Activated CD4-positive, alpha-beta T cell treated with anti-CD3 and anti-CD28 coated beads for 36 hours (primary cell): Measurements from ENCODE around the gene MLLT1. TPM values are rescaled to one million over a fixed set of nuclear protein-coding genes. Genes with fewer than 3 reads are reported as not detected.
A peak's percentile ranks its signal among the peaks of the same experiment; 100 is the strongest.
"Not testable (repeated sequence)": the region's sequence is repeated elsewhere in the genome, so short reads cannot be mapped to it uniquely, and the experiment has no call there.

Source experiments
- ATAC-seq: fragments of 200-7000 bp; cut with Tn5 transposase; one replicate; pipeline ENCODE4 v1.10.0; 2021; ENCODE audit warnings: mild to moderate bottlenecking, moderate library complexity
- CTCF ChIA-PET: fragments of 350-600 bp; sonication (Branson Sonifier 250); formaldehyde crosslinking; loops from one replicate; lab custom pipeline; 2021; ENCODE audit warnings: antibody characterized with exemption; lab: Charles Lee
- POLR2A ChIA-PET: fragments of 350-600 bp; sonication (Branson Sonifier 250); formaldehyde crosslinking; loops from one replicate; lab custom pipeline; 2021; ENCODE audit warnings: antibody characterized with exemption, inconsistent platforms; lab: Charles Lee
- DNase-seq: peaks from one replicate; pipeline ENCODE4 v3.0.0-alpha.2; 2020
- H3K27ac Mint-ChIP-seq: one replicate; pipeline ENCODE4 v1.8.0; 2021; ENCODE audit warnings: mixed read lengths
- H3K27me3 Mint-ChIP-seq: one replicate; pipeline ENCODE4 v1.8.0; 2021; ENCODE audit warnings: mixed read lengths
- H3K36me3 Mint-ChIP-seq: one replicate; pipeline ENCODE4 v1.8.0; 2021; ENCODE audit warnings: low read depth, mixed read lengths
- H3K4me1 Mint-ChIP-seq: one replicate; pipeline ENCODE4 v1.8.0; 2021; ENCODE audit warnings: mixed read lengths
- H3K4me3 Mint-ChIP-seq: one replicate; pipeline ENCODE4 v1.8.0; 2021; ENCODE audit warnings: mild to moderate bottlenecking, moderate library complexity, mixed read lengths
- H3K9me3 Mint-ChIP-seq: one replicate; pipeline ENCODE4 v1.8.0; 2021; ENCODE audit warnings: low read depth, mixed read lengths
- intact Hi-C, 2 experiments: fragments of 100-400 bp; cut with DNase I in 1 of 2; cut with micrococcal nuclease in 1 of 2; formaldehyde crosslinking; loops; one replicate each; pipeline versions ENCODE4 v1.14.2 to v1.15.1; 2022 to 2024; cut with DNase I, micrococcal nuclease
- total RNA-seq, 2 experiments: library from RNA; stranded (reverse); gene quantifications; one replicate each; pipeline ENCODE4 v1.2.3, GENCODE V29; 2021

The MLLT1 gene
- total RNA-seq: 10 to 100 TPM; 45.0 to 46.6 TPM

- peaks cover 2% of the 10 kb centered on the region for H3K27me3 Mint-ChIP-seq
- H3K9me3 Mint-ChIP-seq: no peaks in the 10 kb centered on the region
- DNase-seq (peak; percentile 98), ATAC-seq (peak; percentile 98)
- peak within 1 kb of the TSS; percentile 98 for H3K4me3 Mint-ChIP-seq
- ChIA-PET CTCF (interaction anchor here (0.6 kb wide), 2 partner anchors 122 to 236 kb away, joined by 3 to 5 read pairs; no protein-coding TSS in a partner anchor), POLR2A (no interaction called here)
- intact Hi-C loops: loop anchor here in 1 of 2 experiments (1.0 to 2.0 kb wide), 13 partner anchors 81 to 583 kb away; partner anchors contain the start of genes CATSPERD, CLPP, DUS3L and GTF2F1
- H3K27ac Mint-ChIP-seq: peak within 1 kb of the TSS; percentile 93
- H3K4me1 Mint-ChIP-seq: peaks cover 38% of the 10 kb centered on the region
- peaks cover 15% of the 10 kb centered on the region for H3K36me3 Mint-ChIP-seq
Observed at GRCh38 chr19:6279931-6280591, at the start of gene MLLT1. Gene MLLT1, minus strand, starts transcription at chr19:6279975. Its CDS starts 191 bp downstream, at chr19:6279784.

- ATAC-seq (no peak), DNase-seq (no peak)
- ChIA-PET POLR2A (no interaction called here), CTCF (no interaction called here)
- Mint-ChIP-seq H3K4me3 (no peak overlapping the region), H3K36me3 (peaks cover 2% of the 10 kb centered on the region), H3K9me3 (no peaks in the 10 kb centered on the region), H3K27ac (no peak overlapping the region), H3K27me3 (no peaks in the 10 kb centered on the region), H3K4me1 (peaks cover 2% of the 10 kb centered on the region)
- intact Hi-C loops: loop anchor here in 1 of 2 experiments (10.0 kb wide), 1 partner anchor 62 kb away; no protein-coding TSS in a partner anchor
Observed at GRCh38 chr19:6326815-6327214, 47.0 kb upstream of the MLLT1 start.

GRCh38 chr19:6325614-6326013 lies 45.8 kb upstream of the MLLT1 start:
- H3K4me3 Mint-ChIP-seq: no peak overlapping the region
- no peak for ATAC-seq
- peaks cover 2% of the 10 kb centered on the region for H3K4me1 Mint-ChIP-seq
- H3K36me3 Mint-ChIP-seq: peaks cover 2% of the 10 kb centered on the region
- ChIA-PET POLR2A (no interaction called here), CTCF (interaction anchor here (0.6 kb wide), 1 partner anchor 13 kb away, joined by 3 read pairs; no protein-coding TSS in a partner anchor)
- no peak overlapping the region for H3K27ac Mint-ChIP-seq
- DNase-seq: no peak
- H3K27me3 Mint-ChIP-seq: no peaks in the 10 kb centered on the region
- no peaks in the 10 kb centered on the region for H3K9me3 Mint-ChIP-seq
- intact Hi-C loops: loop anchor here in 1 of 2 experiments (10.0 kb wide), 1 partner anchor 61 kb away; no protein-coding TSS in a partner anchor

GRCh38 chr19:6324757-6325156 lies 45.0 kb upstream of the MLLT1 start:
- CTCF ChIA-PET: no interaction called here
- peaks cover 2% of the 10 kb centered on the region for H3K4me1 Mint-ChIP-seq
- no peak overlapping the region for H3K27ac Mint-ChIP-seq
- peaks cover 2% of the 10 kb centered on the region for H3K36me3 Mint-ChIP-seq
- DNase-seq (no peak), ATAC-seq (no peak)
- POLR2A ChIA-PET: no interaction called here
- no peak overlapping the region for H3K4me3 Mint-ChIP-seq
- no peaks in the 10 kb centered on the region for H3K27me3 Mint-ChIP-seq
- intact Hi-C loops: loop anchor here in 1 of 2 experiments (10.0 kb wide), 1 partner anchor 60 kb away; no protein-coding TSS in a partner anchor
- no peaks in the 10 kb centered on the region for H3K9me3 Mint-ChIP-seq

GRCh38 chr19:6322284-6322683 lies 42.5 kb upstream of the MLLT1 start:
- CTCF ChIA-PET: no interaction called here
- H3K4me1 Mint-ChIP-seq: peaks cover 2% of the 10 kb centered on the region
- DNase-seq: no peak

GRCh38 chr19:6319376-6319775 lies 39.6 kb upstream of the MLLT1 start:
- ChIA-PET POLR2A (no interaction called here), CTCF (interaction anchor here (0.6 to 0.9 kb wide), 2 partner anchors 21 to 83 kb away, joined by 3 to 4 read pairs; no protein-coding TSS in a partner anchor)
- no peak for ATAC-seq
- Mint-ChIP-seq H3K27ac (no peak overlapping the region), H3K4me3 (no peak overlapping the region), H3K27me3 (no peaks in the 10 kb centered on the region), H3K9me3 (no peaks in the 10 kb centered on the region), H3K4me1 (no peaks in the 10 kb centered on the region), H3K36me3 (peaks cover 2% of the 10 kb centered on the region)
- DNase-seq: no peak
- intact Hi-C loops: no loop called here

More at GRCh38 chr19:6322284-6322683, 42.5 kb upstream of the MLLT1 start:
- peaks cover 2% of the 10 kb centered on the region for H3K36me3 Mint-ChIP-seq
- POLR2A ChIA-PET: no interaction called here
- intact Hi-C loops: loop anchor here in 1 of 2 experiments (10.0 kb wide), 1 partner anchor 57 kb away; no protein-coding TSS in a partner anchor
- H3K27ac Mint-ChIP-seq: no peak overlapping the region
- H3K9me3 Mint-ChIP-seq: no peaks in the 10 kb centered on the region
- no peaks in the 10 kb centered on the region for H3K27me3 Mint-ChIP-seq
- H3K4me3 Mint-ChIP-seq: no peak overlapping the region
- ATAC-seq: no peak

GRCh38 chr19:6318772-6319171 lies 39.0 kb upstream of the MLLT1 start:
- no peaks in the 10 kb centered on the region for H3K27me3 Mint-ChIP-seq
- H3K4me3 Mint-ChIP-seq: no peak overlapping the region
- peaks cover 2% of the 10 kb centered on the region for H3K36me3 Mint-ChIP-seq
- no peaks in the 10 kb centered on the region for H3K9me3 Mint-ChIP-seq
- CTCF ChIA-PET: interaction anchor here (0.6 to 0.9 kb wide), 2 partner anchors 21 to 82 kb away, joined by 3 to 4 read pairs; no protein-coding TSS in a partner anchor
- peak; percentile 59 for DNase-seq
- H3K4me1 Mint-ChIP-seq: no peaks in the 10 kb centered on the region
- H3K27ac Mint-ChIP-seq: no peak overlapping the region
- peak; percentile 82 for ATAC-seq
- POLR2A ChIA-PET: no interaction called here
- intact Hi-C loops: no loop called here

- H3K4me1 Mint-ChIP-seq, H3K27me3 Mint-ChIP-seq, H3K27ac Mint-ChIP-seq, intact Hi-C loops, POLR2A ChIA-PET, CTCF ChIA-PET, H3K36me3 Mint-ChIP-seq, H3K4me3 Mint-ChIP-seq, ATAC-seq, DNase-seq, H3K9me3 Mint-ChIP-seq: not testable (repeated sequence)
Observed at GRCh38 chr19:6315646-6316045, 35.9 kb upstream of the MLLT1 start.

- ChIA-PET POLR2A (no interaction called here), CTCF (interaction anchor here (1.1 kb wide), 1 partner anchor 42 kb away, joined by 3 read pairs; no protein-coding TSS in a partner anchor)
- H3K27ac Mint-ChIP-seq: no peak overlapping the region
- H3K4me3 Mint-ChIP-seq: no peak overlapping the region
- peaks cover 5% of the 10 kb centered on the region for H3K9me3 Mint-ChIP-seq
- intact Hi-C loops: no loop called here
- ATAC-seq: no peak
- H3K36me3 Mint-ChIP-seq: no peaks in the 10 kb centered on the region
- no peaks in the 10 kb centered on the region for H3K27me3 Mint-ChIP-seq
- no peak for DNase-seq
- H3K4me1 Mint-ChIP-seq: no peaks in the 10 kb centered on the region
Observed at GRCh38 chr19:6313398-6313969, 33.7 kb upstream of the MLLT1 start.

- ATAC-seq (no peak), DNase-seq (no peak)
- Mint-ChIP-seq H3K27ac (no peak overlapping the region), H3K9me3 (peaks cover 5% of the 10 kb centered on the region), H3K4me1 (no peaks in the 10 kb centered on the region), H3K27me3 (no peaks in the 10 kb centered on the region), H3K36me3 (no peaks in the 10 kb centered on the region), H3K4me3 (no peak overlapping the region)
- CTCF ChIA-PET: interaction anchor here (0.9 kb wide), 1 partner anchor 25 kb away, joined by 3 read pairs; no protein-coding TSS in a partner anchor
- POLR2A ChIA-PET: no interaction called here
- intact Hi-C loops: no loop called here
Observed at GRCh38 chr19:6312018-6312417, 32.2 kb upstream of the MLLT1 start.

GRCh38 chr19:6298413-6298812 lies 18.6 kb upstream of the MLLT1 start:
- H3K27ac Mint-ChIP-seq: no peak overlapping the region
- no peak overlapping the region for H3K4me3 Mint-ChIP-seq
- ATAC-seq: no peak
- intact Hi-C loops: loop anchor here in 1 of 2 experiments (2.0 to 5.0 kb wide), 2 partner anchors 131 to 250 kb away; no protein-coding TSS in a partner anchor
- CTCF ChIA-PET: interaction anchor here (0.5 to 1.3 kb wide), 4 partner anchors 21 to 65 kb away, joined by 3 to 4 read pairs (median 3); no protein-coding TSS in a partner anchor
- POLR2A ChIA-PET: no interaction called here
- DNase-seq: no peak
- peaks cover 5% of the 10 kb centered on the region for H3K9me3 Mint-ChIP-seq
- H3K27me3 Mint-ChIP-seq: no peaks in the 10 kb centered on the region
- peaks cover 3% of the 10 kb centered on the region for H3K36me3 Mint-ChIP-seq
- H3K4me1 Mint-ChIP-seq: peaks cover 2% of the 10 kb centered on the region
